Loucy (cell line): ENCODE measurements around the gene CUX1.
A peak's percentile ranks its signal among the peaks of the same experiment; 100 is the strongest.
"Not testable (repeated sequence)": the region's sequence is repeated elsewhere in the genome, so short reads cannot be mapped to it uniquely, and the experiment has no call there.

Experiments used
- H2AFZ ChIP-seq: fragments of 200-600 bp; sonication (generic); 2 replicates; pipeline ENCODE4 v1.6.0; 2016; ENCODE audit warnings: antibody characterized with exemption, mild to moderate bottlenecking, low read length, moderate library complexity
- H3F3A ChIP-seq: fragments of 200-600 bp; 2 replicates; pipeline ENCODE4 v1.6.0; 2016; ENCODE audit warnings: antibody characterized with exemption, low read depth, mild to moderate bottlenecking
- H3K27me3 ChIP-seq: fragments of 200-600 bp; sonication (generic); 2 replicates; pipeline ENCODE4 v1.6.1; 2014; ENCODE audit warnings: low read length, mild to moderate bottlenecking; ENCODE audit not compliant: insufficient read depth, poor library complexity, severe bottlenecking
- H3K36me3 ChIP-seq: fragments of 200-600 bp; sonication (generic); 2 replicates; pipeline ENCODE4 v1.6.1; 2016; ENCODE audit warnings: low read length; ENCODE audit not compliant: insufficient read depth
- H3K4me1 ChIP-seq: fragments of 200-600 bp; sonication (generic); 2 replicates; pipeline ENCODE4 v1.5.1; 2014; ENCODE audit warnings: low read length, mild to moderate bottlenecking; ENCODE audit not compliant: insufficient read depth, poor library complexity, severe bottlenecking
- H3K4me2 ChIP-seq: fragments of 200-600 bp; sonication (generic); 2 replicates; pipeline ENCODE4 v1.6.0; 2014; ENCODE audit warnings: antibody characterized with exemption, low read length, low read depth, mild to moderate bottlenecking; ENCODE audit not compliant: poor library complexity, severe bottlenecking
- H3K4me3 ChIP-seq: fragments of 200-600 bp; sonication (generic); 2 replicates; pipeline ENCODE4 v1.5.1; 2014; ENCODE audit warnings: low read length, mild to moderate bottlenecking, mixed read lengths; ENCODE audit not compliant: poor library complexity, severe bottlenecking
- H3K79me2 ChIP-seq: fragments of 200-600 bp; sonication (generic); 2 replicates; pipeline ENCODE4 v1.6.1; 2014; ENCODE audit warnings: low read length; ENCODE audit not compliant: insufficient read depth
- H3K9ac ChIP-seq: fragments of 200-600 bp; sonication (generic); 2 replicates; pipeline ENCODE4 v1.6.0; 2014; ENCODE audit warnings: mild to moderate bottlenecking, low read depth, low read length, moderate library complexity; ENCODE audit not compliant: poor library complexity, severe bottlenecking
- H3K9me2 ChIP-seq: fragments of 200-600 bp; sonication (generic); replicated peaks from 2 replicates; pipeline ENCODE4 v1.6.1; 2016; ENCODE audit warnings: low read depth, low read length, mixed read lengths
- H3K9me3 ChIP-seq: fragments of 200-600 bp; sonication (generic); 2 replicates; pipeline ENCODE4 v1.6.1; 2014; ENCODE audit warnings: mild to moderate bottlenecking, antibody characterized with exemption, low read length, low read depth; ENCODE audit not compliant: insufficient read depth
- H4K20me1 ChIP-seq: fragments of 200-600 bp; sonication (generic); 2 replicates; pipeline ENCODE4 v1.6.0; 2014; ENCODE audit warnings: antibody characterized with exemption, low read length, mild to moderate bottlenecking; ENCODE audit not compliant: insufficient read depth, poor library complexity, severe bottlenecking
- CTCF ChIP-seq: fragments of 200-600 bp; sonication (generic); conservative IDR thresholded peaks from 2 replicates; pipeline ENCODE4 v1.5.1; 2014; ENCODE audit warnings: mild to moderate bottlenecking, antibody characterized with exemption, low read length
- EZH2phosphoT487 ChIP-seq: fragments of 200-600 bp; IDR thresholded peaks from 2 replicates; pipeline ENCODE4 v1.6.1; 2018; ENCODE audit warnings: antibody characterized with exemption, mild to moderate bottlenecking, moderate library complexity, borderline replicate concordance

Gene CUX1

GRCh38 chr7:102300643-102301221 lies 483.3 kb downstream of the CUX1 start:
- H3F3A ChIP-seq = no peaks in the 10 kb centered on the region
- no peak overlapping the region for H3K4me3 ChIP-seq
- H3K36me3 ChIP-seq = no peaks in the 10 kb centered on the region
- H3K9ac ChIP-seq = no peak overlapping the region
- no peak overlapping the region for H3K4me2 ChIP-seq
- H3K27me3 ChIP-seq = no peaks in the 10 kb centered on the region
- no peak overlapping the region for H2AFZ ChIP-seq
- no peaks in the 10 kb centered on the region for H3K79me2 ChIP-seq
- H3K9me2 ChIP-seq = no peaks in the 10 kb centered on the region
- no peaks in the 10 kb centered on the region for H4K20me1 ChIP-seq
- no peaks in the 10 kb centered on the region for H3K9me3 ChIP-seq
- peaks cover 5% of the 10 kb centered on the region for H3K4me1 ChIP-seq
- TF ChIP-seq CTCF = no peak
- no peak for TF ChIP-seq EZH2phosphoT487

GRCh38 chr7:102301367-102301766 lies 483.9 kb downstream of the CUX1 start:
- H3F3A ChIP-seq, H3K79me2 ChIP-seq, H3K4me2 ChIP-seq, H3K9ac ChIP-seq, H3K9me2 ChIP-seq, H3K4me3 ChIP-seq, H3K27me3 ChIP-seq, H2AFZ ChIP-seq, H3K4me1 ChIP-seq, H3K9me3 ChIP-seq, H4K20me1 ChIP-seq, H3K36me3 ChIP-seq: not testable (repeated sequence)

GRCh38 chr7:102302025-102302424 lies 484.6 kb downstream of the CUX1 start:
- TF ChIP-seq CTCF (no peak), EZH2phosphoT487 (no peak)
- H3K9me2 ChIP-seq = no peaks in the 10 kb centered on the region
- no peaks in the 10 kb centered on the region for H3K27me3 ChIP-seq
- H3K4me3 ChIP-seq = no peak overlapping the region
- H3K9me3 ChIP-seq = no peaks in the 10 kb centered on the region
- no peak overlapping the region for H3K4me2 ChIP-seq
- no peaks in the 10 kb centered on the region for H3K79me2 ChIP-seq
- H3K36me3 ChIP-seq = no peaks in the 10 kb centered on the region
- H3F3A ChIP-seq = no peaks in the 10 kb centered on the region
- H3K4me1 ChIP-seq = peaks cover 14% of the 10 kb centered on the region
- H4K20me1 ChIP-seq = no peaks in the 10 kb centered on the region
- H3K9ac ChIP-seq = no peak overlapping the region
- no peak overlapping the region for H2AFZ ChIP-seq

GRCh38 chr7:102303669-102304422 lies 486.4 kb downstream of the CUX1 start:
- no peaks in the 10 kb centered on the region for H3K36me3 ChIP-seq
- no peak overlapping the region for H3K4me2 ChIP-seq

More at GRCh38 chr7:102303669-102304422, 486.4 kb downstream of the CUX1 start:
- no peaks in the 10 kb centered on the region for H3K9me2 ChIP-seq
- TF ChIP-seq EZH2phosphoT487 = no peak
- no peak for TF ChIP-seq CTCF
- no peaks in the 10 kb centered on the region for H3F3A ChIP-seq
- H3K4me1 ChIP-seq = peaks cover 23% of the 10 kb centered on the region
- no peaks in the 10 kb centered on the region for H4K20me1 ChIP-seq
- H3K79me2 ChIP-seq = no peaks in the 10 kb centered on the region
- peak overlapping the region; percentile 61; the same call in 1 of the 2 replicates for H2AFZ ChIP-seq
- H3K9me3 ChIP-seq = no peaks in the 10 kb centered on the region
- H3K4me3 ChIP-seq = no peak overlapping the region
- no peaks in the 10 kb centered on the region for H3K27me3 ChIP-seq
- H3K9ac ChIP-seq = peak overlapping the region; percentile 41
